MM.1S (cell line): ENCODE results near the gene TMC1.

Experiments used
- DNase-seq: peaks from one replicate; pipeline ENCODE4 v3.0.0-alpha.2; 2015
- H2AFZ ChIP-seq: fragments of 300-600 bp; sonication (generic); 2 replicates; pipeline ENCODE4 v1.6.0; 2016; ENCODE audit warnings: antibody characterized with exemption, low read length
- H3F3A ChIP-seq: fragments of 300-600 bp; sonication (generic); 2 replicates; pipeline ENCODE4 v1.6.1; 2016; ENCODE audit warnings: mild to moderate bottlenecking, antibody characterized with exemption, low read length, moderate library complexity, mixed read lengths; ENCODE audit not compliant: insufficient read depth
- H3K27ac ChIP-seq: fragments of 300-600 bp; sonication (generic); 2 replicates; pipeline ENCODE4 v1.5.1; 2016; ENCODE audit warnings: mild to moderate bottlenecking, low read length
- H3K27me3 ChIP-seq: fragments of 300-600 bp; sonication (generic); replicated peaks from 2 replicates; pipeline ENCODE4 v1.6.0; 2016; ENCODE audit warnings: low read length; ENCODE audit not compliant: insufficient read depth
- H3K36me3 ChIP-seq: fragments of 300-600 bp; sonication (generic); replicated peaks from 2 replicates; pipeline ENCODE4 v1.6.1; 2016; ENCODE audit warnings: mild to moderate bottlenecking, low read length, mixed read lengths; ENCODE audit not compliant: insufficient read depth
- H3K4me1 ChIP-seq: fragments of 300-600 bp; sonication (generic); 2 replicates; pipeline ENCODE4 v1.6.1; 2016; ENCODE audit warnings: low read length, mixed read lengths
- H3K4me2 ChIP-seq: fragments of 300-600 bp; sonication (generic); 2 replicates; pipeline ENCODE4 v1.6.0; 2016; ENCODE audit warnings: low read depth, low read length
- H3K4me3 ChIP-seq: fragments of 300-600 bp; sonication (generic); 2 replicates; pipeline ENCODE4 v1.5.1; 2016; ENCODE audit warnings: low read length, mixed read lengths
- H3K79me2 ChIP-seq: fragments of 300-600 bp; sonication (generic); 2 replicates; pipeline ENCODE4 v1.6.1; 2016; ENCODE audit warnings: mixed run types, low read length, mixed read lengths
- H3K9ac ChIP-seq: fragments of 300-600 bp; sonication (generic); 2 replicates; pipeline ENCODE4 v1.6.1; 2016; ENCODE audit warnings: low read length, mixed read lengths
- H3K9me2 ChIP-seq: fragments of 300-600 bp; sonication (generic); replicated peaks from 2 replicates; pipeline ENCODE4 v1.6.1; 2016; ENCODE audit warnings: mild to moderate bottlenecking, low read length, mixed read lengths; ENCODE audit not compliant: insufficient read depth
- H3K9me3 ChIP-seq: fragments of 300-600 bp; sonication (generic); replicated peaks from 2 replicates; pipeline ENCODE4 v1.6.1; 2016; ENCODE audit warnings: mild to moderate bottlenecking, low read length, mixed read lengths; ENCODE audit not compliant: insufficient read depth
- H4K20me1 ChIP-seq: fragments of 300-600 bp; sonication (generic); 2 replicates; pipeline ENCODE4 v1.6.1; 2016; ENCODE audit warnings: mild to moderate bottlenecking, low read length, moderate library complexity, mixed read lengths; ENCODE audit not compliant: insufficient read depth
- EZH2 ChIP-seq: fragments of 300-600 bp; sonication (generic); optimal IDR thresholded peaks from 2 replicates; pipeline ENCODE3; 2017; ENCODE audit warnings: low read depth, mild to moderate bottlenecking, antibody characterized with exemption, low read length, mixed read lengths
- EZH2phosphoT487 ChIP-seq: fragments of 300-600 bp; sonication (generic); IDR thresholded peaks from 2 replicates; pipeline ENCODE4 v1.6.1; 2018; ENCODE audit warnings: antibody characterized with exemption, low read length
- TF ChIP-seq, protein P1 (sequence below): fragments of 300-600 bp; sonication (generic); IDR thresholded peaks from 2 replicates; pipeline ENCODE4 v1.5.1; 2016; ENCODE audit warnings: antibody characterized with exemption, low read length, mixed read lengths

The TMC1 gene

DNA sequence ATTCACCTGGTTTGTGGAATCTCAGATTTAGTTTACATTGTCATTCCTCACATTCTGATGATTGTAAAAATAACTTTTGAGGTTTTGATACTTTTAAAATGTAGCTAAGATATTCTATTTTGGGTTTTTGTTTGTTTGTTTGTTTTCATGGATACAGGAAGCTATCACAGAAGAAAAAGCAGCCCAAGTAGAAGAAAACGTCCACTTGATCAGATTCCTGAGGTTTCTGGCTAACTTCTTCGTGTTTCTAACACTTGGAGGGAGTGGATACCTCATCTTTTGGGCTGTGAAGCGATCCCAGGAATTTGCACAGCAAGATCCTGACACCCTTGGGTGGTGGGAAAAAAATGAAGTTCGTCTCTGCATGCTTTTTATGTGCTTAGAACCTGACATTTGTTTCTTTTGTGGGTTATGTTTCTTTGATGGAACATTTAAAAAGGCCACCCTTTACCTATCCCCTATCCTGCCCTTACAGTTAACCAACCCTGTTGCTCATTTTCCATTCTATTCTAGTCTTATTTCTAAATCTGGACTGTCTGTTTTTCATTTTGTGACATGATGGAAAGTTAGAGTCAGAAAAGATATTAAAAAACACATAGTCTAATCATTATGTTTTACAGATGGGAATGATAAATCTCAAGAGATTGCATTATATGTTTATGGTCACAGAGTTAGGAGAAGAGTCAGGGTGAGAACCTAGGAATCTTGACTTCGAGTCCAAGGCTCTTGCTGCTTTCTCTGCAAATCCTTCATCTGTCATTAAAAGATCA, 267.7 kb downstream of the TMC1 start:
- Histone ChIP-seq H3K27me3 (no peaks in the 10 kb centered on the region), H3K27ac (no peak overlapping the region), H3K9ac (no peak overlapping the region), H3K4me1 (no peaks in the 10 kb centered on the region), H4K20me1 (no peaks in the 10 kb centered on the region), H3F3A (no peaks in the 10 kb centered on the region), H3K4me2 (no peak overlapping the region), H3K36me3 (no peaks in the 10 kb centered on the region), H3K9me2 (no peaks in the 10 kb centered on the region), H3K9me3 (no peaks in the 10 kb centered on the region), H3K79me2 (no peaks in the 10 kb centered on the region), H2AFZ (no peak overlapping the region), H3K4me3 (no peak overlapping the region)
- no peak for TF ChIP-seq EZH2phosphoT487
- no peak for DNase-seq

DNA sequence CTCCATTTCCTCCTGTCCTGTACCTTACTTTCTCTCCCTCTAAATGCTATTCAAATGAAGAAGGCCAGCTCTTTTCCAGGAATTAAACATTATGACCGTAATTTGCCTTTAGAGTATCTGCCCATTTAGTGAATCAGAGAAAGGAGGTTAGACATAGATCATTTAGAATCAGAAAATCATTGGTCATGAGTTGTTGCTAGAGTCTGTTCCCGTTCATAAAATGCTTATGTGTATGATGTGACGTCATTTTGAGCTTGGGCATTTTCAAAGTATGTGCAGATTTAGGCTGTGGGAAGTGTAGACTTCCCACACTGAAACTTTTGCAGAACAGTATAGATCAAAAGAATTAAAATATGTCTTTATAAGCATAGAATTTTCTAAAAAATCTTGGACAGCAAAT, 268.5 kb downstream of the TMC1 start:
- no peak overlapping the region for H2AFZ ChIP-seq
- TF ChIP-seq, protein P1, sequence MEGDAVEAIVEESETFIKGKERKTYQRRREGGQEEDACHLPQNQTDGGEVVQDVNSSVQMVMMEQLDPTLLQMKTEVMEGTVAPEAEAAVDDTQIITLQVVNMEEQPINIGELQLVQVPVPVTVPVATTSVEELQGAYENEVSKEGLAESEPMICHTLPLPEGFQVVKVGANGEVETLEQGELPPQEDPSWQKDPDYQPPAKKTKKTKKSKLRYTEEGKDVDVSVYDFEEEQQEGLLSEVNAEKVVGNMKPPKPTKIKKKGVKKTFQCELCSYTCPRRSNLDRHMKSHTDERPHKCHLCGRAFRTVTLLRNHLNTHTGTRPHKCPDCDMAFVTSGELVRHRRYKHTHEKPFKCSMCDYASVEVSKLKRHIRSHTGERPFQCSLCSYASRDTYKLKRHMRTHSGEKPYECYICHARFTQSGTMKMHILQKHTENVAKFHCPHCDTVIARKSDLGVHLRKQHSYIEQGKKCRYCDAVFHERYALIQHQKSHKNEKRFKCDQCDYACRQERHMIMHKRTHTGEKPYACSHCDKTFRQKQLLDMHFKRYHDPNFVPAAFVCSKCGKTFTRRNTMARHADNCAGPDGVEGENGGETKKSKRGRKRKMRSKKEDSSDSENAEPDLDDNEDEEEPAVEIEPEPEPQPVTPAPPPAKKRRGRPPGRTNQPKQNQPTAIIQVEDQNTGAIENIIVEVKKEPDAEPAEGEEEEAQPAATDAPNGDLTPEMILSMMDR, result no peak
- no peak for DNase-seq
- H4K20me1 ChIP-seq, result no peaks in the 10 kb centered on the region
- no peak overlapping the region for H3K4me3 ChIP-seq
- H3K4me1 ChIP-seq, result no peaks in the 10 kb centered on the region
- no peaks in the 10 kb centered on the region for H3F3A ChIP-seq
- H3K9ac ChIP-seq, result no peak overlapping the region
- no peaks in the 10 kb centered on the region for H3K9me3 ChIP-seq
- H3K27ac ChIP-seq, result no peak overlapping the region
- H3K36me3 ChIP-seq, result no peaks in the 10 kb centered on the region
- no peak overlapping the region for H3K4me2 ChIP-seq
- H3K9me2 ChIP-seq, result no peaks in the 10 kb centered on the region
- H3K79me2 ChIP-seq, result no peaks in the 10 kb centered on the region
- no peaks in the 10 kb centered on the region for H3K27me3 ChIP-seq

DNA sequence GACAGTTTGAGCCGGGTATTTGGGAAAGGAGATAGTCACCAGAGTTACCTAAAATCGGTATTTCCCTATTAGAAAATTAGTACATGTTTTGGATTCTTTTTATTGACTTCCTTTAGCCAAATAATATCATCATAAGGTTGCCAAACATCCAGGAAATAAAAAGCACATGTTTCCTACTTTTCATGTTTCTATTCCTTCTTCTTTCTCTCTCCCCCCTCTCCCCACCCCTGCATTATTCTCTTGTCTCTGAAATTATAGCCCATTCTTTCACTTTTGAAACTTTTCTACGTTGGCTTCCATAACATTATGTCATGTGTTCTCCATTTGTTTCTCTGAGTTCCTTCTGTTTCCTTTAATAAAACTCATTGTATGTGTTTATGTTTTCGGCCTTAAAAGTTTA, 269.6 kb downstream of the TMC1 start:
- Histone ChIP-seq H3K9me2 (no peaks in the 10 kb centered on the region), H3K36me3 (no peaks in the 10 kb centered on the region), H2AFZ (no peak overlapping the region), H3K4me3 (no peak overlapping the region), H3K79me2 (no peaks in the 10 kb centered on the region), H3K9ac (no peak overlapping the region), H3K9me3 (no peaks in the 10 kb centered on the region), H3K4me1 (no peaks in the 10 kb centered on the region), H3K4me2 (no peak overlapping the region), H3F3A (no peaks in the 10 kb centered on the region), H3K27me3 (no peaks in the 10 kb centered on the region), H4K20me1 (no peaks in the 10 kb centered on the region), H3K27ac (no peak overlapping the region)
- no peak for DNase-seq
- TF ChIP-seq EZH2phosphoT487 (no peak), EZH2 (no peak)
- TF ChIP-seq, protein P1, result no peak

DNA sequence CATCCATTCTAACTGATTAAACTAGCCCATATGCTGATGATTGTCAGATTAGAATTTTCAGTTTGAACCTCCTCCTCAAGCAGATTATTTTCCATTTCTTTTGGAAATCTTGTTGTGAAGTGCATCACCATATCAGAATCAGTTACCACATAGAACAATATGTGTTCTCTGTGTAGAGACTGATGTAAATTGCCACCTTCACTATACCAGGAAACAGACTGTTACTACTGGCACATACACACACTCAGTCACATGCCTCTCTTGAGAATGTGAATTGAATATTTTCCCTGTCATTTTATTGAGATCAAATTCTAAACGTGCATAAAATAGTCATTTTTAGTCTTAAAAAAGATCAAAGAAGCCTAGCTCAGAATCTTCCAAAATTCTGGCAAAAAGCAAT, 270.0 kb downstream of the TMC1 start:
- Histone ChIP-seq H3K9me3 (no peaks in the 10 kb centered on the region), H2AFZ (no peak overlapping the region), H3F3A (no peaks in the 10 kb centered on the region), H3K4me2 (no peak overlapping the region), H3K27me3 (no peaks in the 10 kb centered on the region), H3K36me3 (no peaks in the 10 kb centered on the region), H4K20me1 (no peaks in the 10 kb centered on the region), H3K27ac (no peak overlapping the region), H3K79me2 (no peaks in the 10 kb centered on the region), H3K4me3 (no peak overlapping the region), H3K9me2 (no peaks in the 10 kb centered on the region), H3K9ac (no peak overlapping the region), H3K4me1 (no peaks in the 10 kb centered on the region)
- no peak for TF ChIP-seq EZH2
- TF ChIP-seq EZH2phosphoT487, result no peak
- TF ChIP-seq, protein P1, result no peak
- no peak for DNase-seq
